ENCODE measurements around the gene AKR1B1.

The AKR1B1 gene

GRCh38 chr7:134468475-134468874, 9.6 kb upstream of the AKR1B1 start:
- FAIRE-seq = no peak

- FAIRE-seq = no peak
These were observed 9.2 kb upstream of the AKR1B1 start for GRCh38 chr7:134468054-134468453.

DNA sequence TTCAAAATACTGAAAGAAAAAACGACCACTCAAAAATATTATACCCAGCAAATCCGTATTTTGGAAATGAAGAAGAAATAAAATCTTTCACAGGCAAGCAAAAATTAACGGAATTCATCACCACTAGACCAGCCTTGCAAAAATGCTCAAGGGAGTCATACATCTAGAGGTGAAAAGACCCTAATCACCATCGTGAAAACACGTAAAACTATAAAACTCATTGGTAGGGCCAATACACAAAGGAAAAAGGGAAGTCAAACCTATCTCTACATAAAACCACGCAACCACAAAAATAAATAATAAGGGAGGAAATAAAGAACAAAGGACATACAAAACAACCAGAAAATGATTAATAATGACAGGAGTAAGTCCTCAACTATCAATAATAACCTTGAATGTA, 6.6 kb upstream of the AKR1B1 start:
- no peak for FAIRE-seq

GRCh38 chr7:134464496-134464895, 5.6 kb upstream of the AKR1B1 start:
- FAIRE-seq = no peak

- FAIRE-seq = no peak
These were observed 4.9 kb upstream of the AKR1B1 start for GRCh38 chr7:134463751-134464150.

GRCh38 chr7:134462337-134462925, 3.5 kb upstream of the AKR1B1 start:
- FAIRE-seq = no peak

- FAIRE-seq = no peak
These were observed 3.0 kb upstream of the AKR1B1 start for GRCh38 chr7:134461916-134462315.

- no peak for FAIRE-seq
These were observed 1.1 kb upstream of the AKR1B1 start for GRCh38 chr7:134459981-134460380.

- FAIRE-seq = no peak
These were observed 527 bp downstream of the AKR1B1 start for GRCh38 chr7:134458341-134458805.

- FAIRE-seq = no peak
These were observed 1.7 kb downstream of the AKR1B1 start for GRCh38 chr7:134457210-134457609.

- FAIRE-seq = no peak
These were observed 4.6 kb downstream of the AKR1B1 start for GRCh38 chr7:134454277-134454676.

DNA sequence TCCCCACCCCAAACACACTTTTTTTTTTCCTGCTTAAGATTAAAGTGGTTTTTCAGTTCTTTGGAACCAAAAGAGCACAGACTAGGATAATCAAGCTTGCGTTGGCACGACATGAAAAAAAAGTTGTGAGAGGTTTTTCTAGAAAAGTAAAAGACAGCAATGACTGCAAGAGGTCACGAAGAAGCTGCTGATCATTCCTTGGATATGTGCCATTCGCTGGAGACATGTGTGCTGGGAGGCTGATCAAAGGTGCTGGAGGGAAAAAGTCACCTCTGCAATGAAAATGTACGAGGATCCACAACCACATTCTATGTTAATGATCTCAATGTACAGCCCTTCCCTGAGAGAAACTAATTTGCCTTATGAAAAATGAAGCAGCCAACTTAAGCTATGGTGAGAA, 5.4 kb downstream of the AKR1B1 start:
- FAIRE-seq = no peak

- no peak for FAIRE-seq
These were observed 5.9 kb downstream of the AKR1B1 start for GRCh38 chr7:134452991-134453473.

DNA sequence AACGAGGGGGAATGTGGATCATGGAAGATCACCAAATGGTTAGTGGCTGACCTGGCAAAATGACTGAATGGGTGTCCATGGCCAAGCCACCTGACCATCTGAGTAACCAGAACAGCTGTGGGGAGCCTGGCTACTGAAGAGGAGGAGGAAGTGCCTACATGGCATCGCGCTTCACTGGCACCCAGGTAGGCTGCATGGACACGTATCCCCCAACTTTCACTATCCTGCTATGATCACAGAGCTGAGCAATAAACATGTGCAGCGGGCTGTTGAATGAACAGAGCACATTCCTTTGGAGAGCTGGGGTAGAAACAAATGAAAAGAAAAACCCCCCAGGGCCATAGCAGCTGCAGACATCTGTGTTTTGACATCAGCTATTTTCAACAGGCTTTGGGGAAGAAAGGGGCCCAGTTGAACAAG, 6.5 kb downstream of the AKR1B1 start:
- no peak for FAIRE-seq

GRCh38 chr7:134451656-134452055, 7.2 kb downstream of the AKR1B1 start:
- no peak for FAIRE-seq

- no peak for FAIRE-seq
These were observed 8.5 kb downstream of the AKR1B1 start for GRCh38 chr7:134450294-134451000.

GRCh38 chr7:134449680-134450079, 9.2 kb downstream of the AKR1B1 start:
- no peak for FAIRE-seq

- no peak for FAIRE-seq
These were observed 10.3 kb downstream of the AKR1B1 start for GRCh38 chr7:134448356-134449229.

GRCh38 chr7:134447383-134447782, 11.5 kb downstream of the AKR1B1 start:
- FAIRE-seq = no peak

GRCh38 chr7:134446923-134447322, 12.0 kb downstream of the AKR1B1 start:
- no peak for FAIRE-seq

GRCh38 chr7:134446446-134446845, 12.5 kb downstream of the AKR1B1 start:
- no peak for FAIRE-seq

DNA sequence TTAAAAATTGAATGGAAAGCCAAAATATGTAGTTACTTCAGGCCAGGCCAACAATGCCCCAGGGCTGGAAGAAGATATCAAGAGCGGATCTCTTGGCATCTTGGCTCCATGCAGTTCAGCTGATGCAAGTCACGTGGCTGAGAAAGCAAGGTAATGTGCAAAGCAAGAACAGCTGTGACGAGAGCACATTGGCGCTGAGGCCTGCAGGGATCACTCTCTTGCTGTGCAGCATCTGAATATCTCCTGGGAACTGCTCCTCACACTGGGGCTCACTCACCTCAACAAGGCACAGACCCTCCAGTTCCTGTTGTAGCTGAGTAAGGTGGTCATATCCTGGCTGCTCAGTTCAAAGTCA, 14.0 kb downstream of the AKR1B1 start:
- no peak for FAIRE-seq

GRCh38 chr7:134444198-134444960, 14.5 kb downstream of the AKR1B1 start:
- FAIRE-seq = no peak

Measured in colon (tissue), 2 donors.